HFF-Myc (cell line): Measurements from ENCODE around the gene BDNF.

Experiments
- DNase-seq: peaks from one replicate; pipeline ENCODE4 v3.0.0-alpha.2; 2011; ENCODE audit warnings: low read depth; ENCODE audit errors: extremely low read depth
- H3K4me3 ChIP-seq: replicated peaks from 2 replicates; pipeline ENCODE4 v1.5.1; 2011; ENCODE audit warnings: low read depth, mild to moderate bottlenecking, control low read depth, low read length
- TF ChIP-seq, protein P1 (sequence below): IDR thresholded peaks from 2 replicates; pipeline ENCODE4 v1.5.1; 2012; ENCODE audit warnings: mild to moderate bottlenecking, low read depth, low read length, control low read depth; ENCODE audit errors: missing control alignments

BDNF gene

DNA sequence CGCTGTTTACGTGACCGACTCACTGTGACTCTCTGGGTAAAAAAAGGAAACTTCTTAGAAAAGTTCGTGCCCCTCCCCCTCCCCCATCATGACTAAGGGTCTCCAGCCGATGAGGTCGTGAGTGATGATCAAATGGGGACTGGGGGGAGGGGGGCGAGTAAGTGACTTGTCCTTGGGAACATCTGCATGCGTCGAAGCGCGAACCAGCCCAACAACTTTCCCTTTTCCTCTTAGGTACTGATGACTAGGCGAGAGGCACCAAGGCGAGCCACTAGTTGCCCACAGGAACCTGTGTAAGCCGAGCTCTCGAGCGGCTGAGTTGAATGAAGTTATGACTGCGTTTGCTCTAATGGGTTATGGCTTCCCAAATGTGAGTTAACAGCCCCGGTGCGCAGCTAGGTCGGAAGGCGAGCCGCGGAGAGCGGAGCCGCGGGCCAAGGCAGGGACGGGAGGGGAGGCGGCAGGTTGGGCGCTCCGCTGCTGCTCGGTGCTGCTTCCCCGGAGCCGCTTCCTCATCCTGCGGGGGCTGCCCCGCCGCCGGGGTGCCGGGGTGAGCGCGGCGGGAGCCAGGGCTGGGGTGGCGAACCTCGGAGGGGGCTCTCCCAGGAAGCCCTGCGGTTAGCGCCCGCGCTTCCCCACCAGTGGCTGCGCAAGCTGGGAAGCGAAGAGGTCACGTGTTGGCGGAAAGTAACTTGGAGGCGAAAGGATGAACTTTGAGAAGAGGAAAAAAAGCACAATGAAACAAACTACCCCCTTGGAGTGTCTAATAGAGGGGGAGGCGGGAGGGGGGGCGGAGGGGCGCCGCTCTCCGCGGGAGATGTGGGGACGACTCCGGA is 22.1 kb upstream of the BDNF start:
- TF ChIP-seq, protein P1, sequence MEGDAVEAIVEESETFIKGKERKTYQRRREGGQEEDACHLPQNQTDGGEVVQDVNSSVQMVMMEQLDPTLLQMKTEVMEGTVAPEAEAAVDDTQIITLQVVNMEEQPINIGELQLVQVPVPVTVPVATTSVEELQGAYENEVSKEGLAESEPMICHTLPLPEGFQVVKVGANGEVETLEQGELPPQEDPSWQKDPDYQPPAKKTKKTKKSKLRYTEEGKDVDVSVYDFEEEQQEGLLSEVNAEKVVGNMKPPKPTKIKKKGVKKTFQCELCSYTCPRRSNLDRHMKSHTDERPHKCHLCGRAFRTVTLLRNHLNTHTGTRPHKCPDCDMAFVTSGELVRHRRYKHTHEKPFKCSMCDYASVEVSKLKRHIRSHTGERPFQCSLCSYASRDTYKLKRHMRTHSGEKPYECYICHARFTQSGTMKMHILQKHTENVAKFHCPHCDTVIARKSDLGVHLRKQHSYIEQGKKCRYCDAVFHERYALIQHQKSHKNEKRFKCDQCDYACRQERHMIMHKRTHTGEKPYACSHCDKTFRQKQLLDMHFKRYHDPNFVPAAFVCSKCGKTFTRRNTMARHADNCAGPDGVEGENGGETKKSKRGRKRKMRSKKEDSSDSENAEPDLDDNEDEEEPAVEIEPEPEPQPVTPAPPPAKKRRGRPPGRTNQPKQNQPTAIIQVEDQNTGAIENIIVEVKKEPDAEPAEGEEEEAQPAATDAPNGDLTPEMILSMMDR: no peak
- DNase-seq: no peak

DNA sequence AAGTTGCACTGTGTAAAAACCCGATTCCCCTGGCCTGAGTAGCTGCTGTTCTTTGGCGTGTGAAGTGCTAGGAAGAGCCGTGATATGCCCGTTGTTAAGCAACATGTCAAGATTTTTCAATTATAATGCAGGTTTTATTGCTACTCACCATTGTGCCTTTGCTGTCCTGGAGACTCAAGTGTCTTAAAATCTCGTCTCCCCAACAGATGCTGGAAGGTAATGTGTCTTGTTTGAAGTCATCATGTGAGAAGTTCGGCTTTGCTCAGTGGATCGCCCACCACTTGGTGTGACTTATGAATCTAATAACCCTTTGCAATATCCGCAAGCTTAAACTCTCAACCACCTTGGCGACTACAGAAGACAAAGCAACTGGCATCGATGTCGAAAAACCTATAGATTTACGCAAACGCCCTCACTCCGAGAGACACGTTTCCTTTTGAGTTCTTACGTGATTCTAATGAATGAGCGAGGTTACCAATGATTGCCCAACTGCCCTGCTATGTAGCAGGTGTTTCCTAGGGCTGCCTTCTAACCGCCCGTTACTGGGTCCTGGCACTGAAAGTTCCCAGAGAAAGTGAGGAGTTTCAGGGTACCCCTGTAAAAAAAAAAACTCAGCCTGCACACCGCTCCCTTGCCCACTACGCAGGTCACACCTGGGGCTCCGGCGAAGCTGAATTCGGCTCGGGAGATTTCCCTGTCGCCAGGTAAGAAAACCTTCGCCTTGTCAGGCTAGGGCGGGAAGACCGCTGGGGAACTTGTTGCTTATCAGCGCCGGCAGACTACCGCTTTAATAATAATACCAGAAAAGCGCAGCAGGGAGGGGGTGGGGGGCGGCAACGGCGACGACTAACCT is 21.2 kb upstream of the BDNF start:
- no peak for DNase-seq
- H3K4me3 ChIP-seq: peak overlapping the region; percentile 55
- TF ChIP-seq, protein P1: no peak

More for the DNA sequence above, 22.1 kb upstream of the BDNF start:
- H3K4me3 ChIP-seq: peak overlapping the region; percentile 55

DNA sequence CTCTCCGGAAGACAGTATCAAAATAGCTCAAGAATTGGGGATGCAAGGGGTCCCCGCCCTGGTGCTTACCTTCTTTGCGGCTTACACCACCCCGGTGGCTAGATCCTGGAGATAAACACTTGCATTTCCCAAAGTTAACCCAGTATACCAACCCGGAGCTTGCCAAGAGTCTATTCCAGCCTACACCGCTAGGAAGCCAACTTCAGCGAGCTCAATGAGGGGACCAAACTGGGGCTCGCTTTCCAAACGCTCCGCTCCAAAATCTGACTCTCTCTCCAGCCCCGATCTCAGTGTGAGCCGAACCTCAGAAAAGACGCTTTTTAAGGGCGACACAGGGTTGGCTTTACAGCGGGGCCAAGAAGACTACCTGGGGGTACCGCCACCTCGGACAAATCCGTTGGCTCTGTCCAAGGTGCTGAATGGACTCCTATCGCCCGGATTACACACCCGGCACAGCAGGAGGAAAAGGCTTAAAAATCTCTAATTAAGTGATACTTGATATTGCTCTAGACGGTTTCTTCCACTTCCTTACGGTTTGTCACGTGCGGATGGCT is 20.1 kb upstream of the BDNF start:
- H3K4me3 ChIP-seq: no peak overlapping the region
- DNase-seq: no peak
- TF ChIP-seq, protein P1: peak; percentile 24

DNA sequence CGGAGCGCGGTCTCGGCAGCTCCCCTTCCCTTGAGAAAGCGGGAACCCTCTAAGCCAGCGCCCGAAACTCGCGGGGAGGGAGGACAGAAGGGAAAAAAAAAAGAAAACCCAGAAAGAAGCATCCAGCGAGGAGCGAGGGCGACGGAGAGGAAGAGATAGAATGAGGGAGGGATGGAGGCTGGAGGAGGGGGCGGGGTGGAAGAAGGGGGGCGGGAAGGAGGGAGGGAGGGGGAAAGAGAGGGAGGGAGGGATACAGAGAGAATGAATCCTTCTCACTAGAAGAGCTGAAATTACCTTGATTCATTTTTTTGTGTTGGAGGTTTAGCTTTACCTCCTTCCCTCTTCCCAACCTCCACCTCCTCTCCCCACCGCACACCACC is 19.3 kb upstream of the BDNF start:
- no peak for DNase-seq
- TF ChIP-seq, protein P1: no peak
- peak overlapping the region; percentile 60 for H3K4me3 ChIP-seq

DNA sequence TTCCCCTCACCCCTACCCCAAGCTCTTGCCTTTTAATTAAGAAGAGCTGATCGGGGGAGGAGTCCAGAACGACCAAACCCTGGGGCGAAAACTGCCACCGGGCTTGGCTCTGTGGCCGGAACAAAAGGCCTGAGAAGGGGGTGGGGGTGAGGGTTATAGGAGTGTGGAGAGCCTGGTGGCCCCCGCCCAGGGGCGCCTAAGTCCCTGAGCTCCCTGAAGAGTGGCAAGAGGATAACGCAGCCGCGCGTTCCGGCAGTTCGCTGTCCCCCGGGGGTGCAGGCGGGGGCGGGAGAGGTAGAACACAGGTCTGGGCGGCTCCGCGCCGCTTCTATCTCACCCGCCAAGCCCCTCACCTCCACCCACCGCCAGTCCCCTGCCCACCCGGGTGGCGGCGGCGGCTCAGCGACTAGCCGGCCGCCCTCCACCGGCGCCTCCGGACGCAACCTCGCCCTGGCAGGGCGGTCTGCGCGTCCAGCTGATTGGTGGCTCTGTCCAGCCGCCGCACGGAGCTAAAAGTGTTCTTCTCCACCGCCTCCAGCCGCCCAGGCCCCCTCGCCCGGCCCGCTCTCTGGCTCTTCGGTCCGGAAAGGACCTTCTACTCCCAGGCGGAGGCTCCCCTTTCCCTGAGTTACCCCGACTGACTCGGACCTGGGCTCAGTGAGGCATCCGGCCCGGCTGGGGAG is 18.7 kb upstream of the BDNF start:
- TF ChIP-seq, protein P1: no peak
- H3K4me3 ChIP-seq: peak overlapping the region; percentile 60
- DNase-seq: no peak

DNA sequence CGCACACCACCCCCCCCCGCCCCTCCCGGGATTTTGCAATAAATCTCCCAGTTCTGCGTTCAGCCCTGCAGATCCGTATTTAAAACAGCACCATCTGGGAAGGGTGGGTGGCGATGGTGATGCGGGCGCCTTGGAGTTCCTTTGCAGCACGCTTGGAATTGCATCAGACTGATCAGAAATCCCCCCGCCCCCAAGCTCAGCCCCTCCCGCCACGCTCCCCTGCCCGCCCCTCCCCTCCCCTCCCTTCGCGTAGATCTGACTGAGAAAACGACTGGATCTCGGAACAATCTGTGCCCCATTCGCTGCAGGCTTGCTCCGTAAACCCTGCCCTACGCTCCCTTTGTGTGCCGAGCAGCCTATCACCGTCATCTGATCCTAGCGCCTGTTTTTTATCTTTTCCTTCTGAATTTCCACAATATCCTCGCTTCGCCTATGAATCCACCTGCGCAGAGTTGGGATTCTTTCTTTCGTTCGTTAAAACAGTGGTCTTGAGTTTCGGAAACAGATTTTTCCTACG is 18.1 kb upstream of the BDNF start:
- DNase-seq: no peak
- TF ChIP-seq, protein P1: no peak
- H3K4me3 ChIP-seq: peak overlapping the region; percentile 60
